ENCODE data around the gene NXF1. TPM values are rescaled to one million over a fixed set of nuclear protein-coding genes. Genes with fewer than 3 reads are reported as not detected.

NXF1 gene
- total and polyA plus RNA-seq, 2 of the 13 experiments (the other 11 are each of a cell fraction or from before 2014, with no cell fraction given) = 30.4 to 30.9 TPM

- peak; percentile 91 for TF ChIP-seq KAT8 (CRISPR knock-in tag; IDR thresholded peaks at IDR 0.05)
- peak; percentile 98 for TF ChIP-seq KLF11 (CRISPR knock-in tag; IDR thresholded peaks at IDR 0.05)
- TF ChIP-seq ZNF598 (CRISPR knock-in tag; IDR thresholded peaks at IDR 0.05; ENCODE audit: borderline replicate concordance) = no peak
- 0 out of 2 replicates have a peak, but pooled peaks have one; percentile 62 for TF ChIP-seq ZNF318 (CRISPR knock-in tag; IDR thresholded peaks at IDR 0.05)
- TF ChIP-seq ZFP90 (CRISPR knock-in tag; IDR thresholded peaks at IDR 0.05; ENCODE audit: borderline replicate concordance) = 0 out of 2 replicates have a peak, but pooled peaks have one; percentile 33
- no peak for TF ChIP-seq ZNF83 (CRISPR knock-in tag; IDR thresholded peaks at IDR 0.05; ENCODE audit: borderline replicate concordance)
- TF ChIP-seq YEATS2 (CRISPR knock-in tag; IDR thresholded peaks at IDR 0.05; ENCODE audit: borderline replicate concordance) = peak; percentile 88
- peak; percentile 38 for TF ChIP-seq HNRNPLL (IDR thresholded peaks at IDR 0.05; ENCODE audit: low read depth, low read length, poor library complexity, severe bottlenecking)
- no peak for TF ChIP-seq FIP1L1 (IDR thresholded peaks at IDR 0.05; ENCODE audit: borderline replicate concordance, insufficient read depth, low read depth, low read length)
- TF ChIP-seq BATF2 (CRISPR knock-in tag; IDR thresholded peaks at IDR 0.05) = peak; percentile 92
- TF ChIP-seq NFYC (CRISPR knock-in tag; IDR thresholded peaks at IDR 0.05) = peak; percentile 70
- peak; percentile 69; the same call in 1 of the 2 replicates for TF ChIP-seq NR2C2 (CRISPR knock-in tag; IDR thresholded peaks at IDR 0.05; ENCODE audit: borderline replicate concordance)
- peak; percentile 94 for TF ChIP-seq MTF1 (CRISPR knock-in tag; IDR thresholded peaks at IDR 0.05)
- TF ChIP-seq ZKSCAN1 (IDR thresholded peaks at IDR 0.05; ENCODE audit: low read length) = peak; percentile 71; the same call in 1 of the 2 replicates
- no peak; the same call in 1 of the 2 replicates for TF ChIP-seq FOXK1 (CRISPR knock-in tag; IDR thresholded peaks at IDR 0.05; ENCODE audit: borderline replicate concordance, low read depth)
- TF ChIP-seq PAWR (CRISPR knock-in tag; IDR thresholded peaks at IDR 0.05; ENCODE audit: borderline replicate concordance) = no peak
- TF ChIP-seq ERF (CRISPR knock-in tag; IDR thresholded peaks at IDR 0.05) = peak; percentile 91
- TF ChIP-seq HMG20A (CRISPR knock-in tag; IDR thresholded peaks at IDR 0.05; ENCODE audit: borderline replicate concordance) = peak; percentile 83; the same call in 1 of the 2 replicates
- TF ChIP-seq ASH2L (IDR thresholded peaks at IDR 0.05; ENCODE audit: insufficient read length, low read depth, low read length) = no peak
- TF ChIP-seq MAFK (conservative IDR thresholded peaks at IDR 0.05 in 1 of 2, IDR thresholded peaks at IDR 0.05 in 1 of 2; ENCODE audit: low read length in 2 of 2) = no peak
- peak; percentile 66 for TF ChIP-seq SP2 (CRISPR knock-in tag; IDR thresholded peaks at IDR 0.05)
Measured at GRCh38 chr11:62841361-62842170, 36.3 kb upstream of the NXF1 start (continued).
